NB4 (cell line): Measurements from ENCODE around the gene MAD1L1.
"Not testable (repeated sequence)": the region's sequence is repeated elsewhere in the genome, so short reads cannot be mapped to it uniquely, and the experiment has no call there.

Source experiments
- DNase-seq: peaks from one replicate; pipeline ENCODE4 v3.0.0; 2010; ENCODE audit warnings: low read depth
- H3K4me3 ChIP-seq: one replicate; pipeline ENCODE4 v1.5.1; 2011; ENCODE audit warnings: mild to moderate bottlenecking, low read depth, low read length, moderate library complexity
- MYC ChIP-seq: IDR thresholded peaks from 2 replicates; pipeline ENCODE4 v1.6.1; 2011; ENCODE audit warnings: low read depth, low read length
- POLR2A ChIP-seq: IDR thresholded peaks from 2 replicates; pipeline ENCODE4 v1.6.1; 2011; ENCODE audit warnings: mild to moderate bottlenecking; ENCODE audit not compliant: insufficient read length; ENCODE audit errors: extremely low read depth
- TF ChIP-seq, protein P1 (sequence below): IDR thresholded peaks from 2 replicates; pipeline ENCODE4 v1.6.1; 2011; ENCODE audit warnings: low read depth, low read length
- TF ChIP-seq, protein P2 (sequence below): IDR thresholded peaks from one replicate; pipeline ENCODE4 v1.5.1; 2012; ENCODE audit warnings: low read depth, low read length

Gene MAD1L1

DNA sequence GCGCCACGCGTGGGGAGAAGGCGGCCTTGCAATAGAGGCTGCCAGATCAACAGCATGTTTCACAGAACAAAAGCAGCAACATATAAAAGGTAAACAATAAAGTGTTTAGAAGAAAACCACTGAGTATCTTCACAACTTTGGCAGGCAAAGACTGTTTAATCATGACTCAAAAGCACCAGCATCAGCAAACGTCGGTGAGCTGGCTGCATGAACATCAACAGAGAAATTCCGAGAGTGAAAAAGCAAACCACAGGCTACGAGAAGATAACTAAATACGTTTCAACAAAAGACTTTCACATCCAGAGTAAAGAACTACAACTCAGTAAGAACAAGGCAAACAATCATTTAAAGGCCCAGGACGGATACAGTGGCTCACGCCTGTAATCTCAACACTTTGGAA, 172.0 kb downstream of the MAD1L1 start:
- DNase-seq: no peak
- no peak overlapping the region for H3K4me3 ChIP-seq
- TF ChIP-seq POLR2A (no peak), MYC (no peak)
- TF ChIP-seq, protein P1, sequence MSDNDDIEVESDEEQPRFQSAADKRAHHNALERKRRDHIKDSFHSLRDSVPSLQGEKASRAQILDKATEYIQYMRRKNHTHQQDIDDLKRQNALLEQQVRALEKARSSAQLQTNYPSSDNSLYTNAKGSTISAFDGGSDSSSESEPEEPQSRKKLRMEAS: no peak
- TF ChIP-seq, protein P2, sequence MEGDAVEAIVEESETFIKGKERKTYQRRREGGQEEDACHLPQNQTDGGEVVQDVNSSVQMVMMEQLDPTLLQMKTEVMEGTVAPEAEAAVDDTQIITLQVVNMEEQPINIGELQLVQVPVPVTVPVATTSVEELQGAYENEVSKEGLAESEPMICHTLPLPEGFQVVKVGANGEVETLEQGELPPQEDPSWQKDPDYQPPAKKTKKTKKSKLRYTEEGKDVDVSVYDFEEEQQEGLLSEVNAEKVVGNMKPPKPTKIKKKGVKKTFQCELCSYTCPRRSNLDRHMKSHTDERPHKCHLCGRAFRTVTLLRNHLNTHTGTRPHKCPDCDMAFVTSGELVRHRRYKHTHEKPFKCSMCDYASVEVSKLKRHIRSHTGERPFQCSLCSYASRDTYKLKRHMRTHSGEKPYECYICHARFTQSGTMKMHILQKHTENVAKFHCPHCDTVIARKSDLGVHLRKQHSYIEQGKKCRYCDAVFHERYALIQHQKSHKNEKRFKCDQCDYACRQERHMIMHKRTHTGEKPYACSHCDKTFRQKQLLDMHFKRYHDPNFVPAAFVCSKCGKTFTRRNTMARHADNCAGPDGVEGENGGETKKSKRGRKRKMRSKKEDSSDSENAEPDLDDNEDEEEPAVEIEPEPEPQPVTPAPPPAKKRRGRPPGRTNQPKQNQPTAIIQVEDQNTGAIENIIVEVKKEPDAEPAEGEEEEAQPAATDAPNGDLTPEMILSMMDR: no peak

DNA sequence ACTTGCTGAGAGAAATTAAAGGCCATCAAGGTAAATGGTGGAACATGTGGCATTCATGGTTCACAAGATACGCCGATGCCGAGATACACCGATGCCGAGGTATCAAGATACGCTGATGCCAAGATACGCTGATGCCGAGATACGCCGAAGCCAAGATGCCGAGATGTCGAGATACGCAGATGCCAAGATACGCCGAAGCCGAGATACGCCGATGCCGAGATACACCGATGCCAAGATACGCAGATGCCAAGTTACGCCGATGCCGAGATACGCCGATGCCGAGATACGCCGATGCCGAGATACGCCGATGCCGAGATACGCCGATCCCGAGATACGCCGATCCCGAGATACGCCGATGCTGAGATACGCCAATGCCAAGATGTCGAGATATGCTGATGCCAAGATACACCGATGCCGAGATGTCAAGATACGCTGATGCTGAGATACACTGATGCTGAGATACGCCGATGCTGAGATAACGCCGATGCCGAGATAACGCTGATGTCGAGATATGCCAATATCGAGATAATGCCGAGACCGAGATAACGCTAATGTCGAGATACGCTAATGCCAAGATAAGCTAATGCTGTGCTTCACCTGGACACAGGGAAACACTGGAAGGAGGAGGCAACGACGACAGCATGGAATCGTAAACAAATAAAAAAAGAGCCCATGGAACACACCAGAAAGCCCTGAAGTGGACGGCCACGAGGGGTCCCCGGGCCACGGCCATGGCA, 172.6 kb downstream of the MAD1L1 start:
- DNase-seq: no peak
- TF ChIP-seq, protein P1: no peak
- no peak for TF ChIP-seq MYC
- TF ChIP-seq, protein P2: no peak
- H3K4me3 ChIP-seq: no peak overlapping the region

DNA sequence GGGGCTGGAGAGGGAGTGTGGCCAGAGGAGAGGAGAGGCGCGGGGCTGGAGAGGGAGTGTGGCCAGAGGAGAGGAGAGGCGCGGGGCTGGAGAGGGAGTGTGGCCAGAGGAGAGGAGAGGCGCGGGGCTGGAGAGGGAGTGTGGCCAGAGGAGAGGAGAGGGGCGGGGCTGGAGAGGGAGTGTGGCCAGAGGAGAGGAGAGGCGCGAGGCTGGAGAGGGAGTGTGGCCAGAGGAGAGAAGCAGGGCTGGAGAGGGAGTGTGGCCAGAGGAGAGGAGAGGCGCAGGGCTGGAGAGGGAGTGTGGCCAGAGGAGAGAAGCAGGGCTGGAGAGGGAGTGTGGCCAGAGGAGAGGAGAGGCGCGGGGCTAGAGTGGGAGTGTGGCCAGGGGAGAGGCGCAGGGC, 174.5 kb downstream of the MAD1L1 start:
- H3K4me3 ChIP-seq, DNase-seq: not testable (repeated sequence)

DNA sequence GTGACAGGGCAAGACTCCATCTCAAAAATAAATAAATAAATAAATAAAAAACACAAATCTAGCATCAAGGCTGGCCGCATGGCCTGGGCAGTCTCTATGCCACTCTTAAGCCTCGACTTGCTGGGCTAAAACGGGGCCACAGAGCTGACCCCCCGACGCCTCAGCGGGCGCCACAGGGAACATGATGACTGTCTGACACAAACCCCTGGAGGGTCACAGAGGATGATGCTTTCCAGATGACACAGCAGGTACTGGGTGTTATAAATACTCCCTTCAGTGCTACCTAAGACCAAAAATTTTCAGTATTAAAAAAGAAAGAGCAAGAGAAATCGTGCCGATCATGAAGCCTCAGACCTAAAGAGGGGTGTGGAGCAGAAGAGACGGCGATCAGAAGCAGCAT, 176.8 kb downstream of the MAD1L1 start:
- DNase-seq: no peak
- H3K4me3 ChIP-seq: no peak overlapping the region
- TF ChIP-seq, protein P1: no peak
- TF ChIP-seq MYC (no peak), POLR2A (no peak)
- TF ChIP-seq, protein P2: no peak

DNA sequence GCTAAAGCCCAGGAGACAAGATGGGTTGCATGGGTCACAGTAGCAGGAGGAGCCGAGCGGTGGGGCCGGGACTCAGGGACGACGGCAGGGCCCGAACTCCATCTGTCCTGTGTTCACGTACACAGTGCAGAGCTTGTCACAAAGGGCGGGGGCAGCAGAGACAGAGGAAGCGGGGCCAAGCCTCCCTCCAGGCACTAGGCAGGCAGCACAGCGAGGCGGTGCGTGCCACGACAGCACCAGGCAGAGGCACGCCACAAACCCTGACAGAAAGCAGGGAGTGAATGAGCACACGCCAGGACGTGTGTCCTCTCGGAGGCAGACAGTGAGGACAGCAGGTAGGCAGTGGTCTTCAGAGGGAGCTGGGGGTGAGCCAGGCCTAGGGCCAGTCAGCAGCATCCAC, 177.8 kb downstream of the MAD1L1 start:
- H3K4me3 ChIP-seq: no peak overlapping the region
- no peak for DNase-seq
- no peak for TF ChIP-seq MYC
- TF ChIP-seq, protein P1: no peak
- TF ChIP-seq, protein P2: no peak
- TF ChIP-seq POLR2A: no peak

DNA sequence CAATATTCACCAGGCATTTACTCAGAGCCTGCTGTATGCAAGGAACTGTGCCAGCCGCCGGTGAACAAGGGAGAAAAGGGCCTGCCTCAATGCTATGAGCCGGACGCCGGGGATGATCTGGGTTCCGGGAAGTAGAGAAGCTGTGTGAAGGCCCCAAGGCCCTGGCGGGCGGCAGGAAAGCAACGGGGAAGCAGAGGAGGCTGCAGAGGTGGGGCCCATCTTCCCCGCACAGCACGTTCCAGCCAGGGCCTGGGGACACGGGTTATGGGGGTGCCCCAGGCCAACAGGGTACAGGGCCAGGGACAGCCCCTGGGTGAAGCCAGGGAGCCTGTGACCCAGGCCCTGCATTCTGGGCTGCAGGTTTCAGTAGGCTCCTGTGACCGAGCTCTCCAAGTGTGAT, 179.3 kb downstream of the MAD1L1 start:
- no peak for DNase-seq
- H3K4me3 ChIP-seq: no peak overlapping the region
- TF ChIP-seq, protein P2: no peak
- no peak for TF ChIP-seq MYC
- TF ChIP-seq, protein P1: no peak
- no peak for TF ChIP-seq POLR2A
